HepG2 (cell line): ENCODE data around the gene RTEL1. TPM values are rescaled to one million over a fixed set of nuclear protein-coding genes. Genes with fewer than 3 reads are reported as not detected.
A peak's percentile ranks its signal among the peaks of the same experiment; 100 is the strongest.

Experiments
- ELF1 ChIP-seq: sonication (generic); formaldehyde crosslinking; IDR thresholded peaks from 2 replicates; pipeline ENCODE4 v1.4.0; 2020; ENCODE audit warnings: missing genetic modification reagents
- HDAC2 ChIP-seq: sonication (generic); formaldehyde crosslinking; IDR thresholded peaks from 2 replicates; pipeline ENCODE4 v1.4.0; 2020; ENCODE audit warnings: missing genetic modification reagents
- HMG20A ChIP-seq: IDR thresholded peaks from 2 replicates; pipeline ENCODE4 v1.6.1; 2016; ENCODE audit warnings: borderline replicate concordance
- JUNB ChIP-seq: sonication (generic); formaldehyde crosslinking; IDR thresholded peaks from 2 replicates; pipeline ENCODE4 v1.8.0; 2022; ENCODE audit warnings: missing genetic modification reagents, mild to moderate bottlenecking, borderline replicate concordance
- KLF15 ChIP-seq: sonication (generic); formaldehyde crosslinking; IDR thresholded peaks from 2 replicates; pipeline ENCODE4 v1.8.1; 2023; ENCODE audit warnings: borderline replicate concordance, mild to moderate bottlenecking, inconsistent platforms, missing genetic modification reagents, mixed read lengths
- MIER3 ChIP-seq: IDR thresholded peaks from 2 replicates; pipeline ENCODE4 v1.6.1; 2016; ENCODE audit warnings: missing compliant biosample characterization, borderline replicate concordance
- MZF1 ChIP-seq: sonication (generic); formaldehyde crosslinking; IDR thresholded peaks from 2 replicates; pipeline ENCODE4 v1.8.1; 2023; ENCODE audit warnings: mild to moderate bottlenecking, missing genetic modification reagents, borderline replicate concordance
- PCBP2 ChIP-seq: fragments of 200-400 bp; formaldehyde crosslinking; optimal IDR thresholded peaks from 2 replicates; pipeline ENCODE3; 2018; ENCODE audit warnings: low read length, low read depth; ENCODE audit not compliant: poor library complexity, severe bottlenecking
- PLSCR1 ChIP-seq: sonication (generic); formaldehyde crosslinking; IDR thresholded peaks from 2 replicates; pipeline ENCODE4 v1.5.0; 2020; ENCODE audit warnings: missing genetic modification reagents, mild to moderate bottlenecking, borderline replicate concordance
- POGZ ChIP-seq: sonication (generic); formaldehyde crosslinking; IDR thresholded peaks from 2 replicates; pipeline ENCODE4 v1.4.0; 2020; ENCODE audit warnings: mild to moderate bottlenecking, missing genetic modification reagents
- RBFOX2 ChIP-seq: fragments of 200-400 bp; formaldehyde crosslinking; IDR thresholded peaks from 2 replicates; pipeline ENCODE4 v1.6.1; 2017; ENCODE audit warnings: low read depth, mild to moderate bottlenecking, low read length
- SRY ChIP-seq: sonication (generic); formaldehyde crosslinking; IDR thresholded peaks from 2 replicates; pipeline ENCODE4 v1.8.0; 2022; ENCODE audit warnings: mild to moderate bottlenecking, missing genetic modification reagents
- ZFY ChIP-seq: sonication (generic); formaldehyde crosslinking; IDR thresholded peaks from 2 replicates; pipeline ENCODE4 v1.4.0; 2020; ENCODE audit warnings: missing genetic modification reagents
- ZHX2 ChIP-seq, 2 experiments: sonication (generic) in 1 of 2; formaldehyde crosslinking in 1 of 2; IDR thresholded peaks; 2 replicates each; pipeline versions ENCODE4 v1.6.1 to v1.9.0; 2014 to 2022; ENCODE audit warnings: antibody characterized with exemption in 1 of 2, borderline replicate concordance in 1 of 2, inconsistent platforms in 1 of 2, low read depth in 1 of 2, missing genetic modification reagents in 1 of 2
- ZNF225 ChIP-seq: sonication (generic); formaldehyde crosslinking; IDR thresholded peaks from 2 replicates; pipeline ENCODE4 v1.4.0; 2020; ENCODE audit warnings: mild to moderate bottlenecking, missing genetic modification reagents
- ZNF232 ChIP-seq: sonication (generic); formaldehyde crosslinking; IDR thresholded peaks from 2 replicates; pipeline ENCODE4 v1.4.0; 2020; ENCODE audit warnings: missing genetic modification reagents, borderline replicate concordance
- ZNF678 ChIP-seq: sonication (generic); formaldehyde crosslinking; IDR thresholded peaks from 2 replicates; pipeline ENCODE4 v1.4.0; 2020; ENCODE audit warnings: mild to moderate bottlenecking, missing genetic modification reagents
- polyA plus RNA-seq, 8 experiments: library from polyadenylated mRNA; depleted of rRNA in 3 of 8; stranded (reverse) in 7 of 8; unstranded in 1 of 8; fragments of >200 nt; fragmentation: Illumina TruSeq in 4 of 8; extraction: Trizol in 4 of 8; gene quantifications; 2 replicates each; pipeline versions ENCODE4 v1.2.1 to v1.2.3, GENCODE V29; 2011 to 2016; ENCODE audit warnings: low read depth in 4 of 8, missing spikeins in 1 of 8, mixed read lengths in 1 of 8; ENCODE audit not compliant: insufficient read depth in 1 of 8
- total RNA-seq, 5 experiments: library from RNA; depleted of rRNA; stranded (reverse); fragments of >200 nt; fragmentation: Illumina TruSeq; extraction: Trizol; gene quantifications; 2 replicates each; pipeline ENCODE4 v1.2.3, GENCODE V29; 2016; ENCODE audit warnings: low read depth in 1 of 5
- TF ChIP-seq, protein P1 (sequence below): sonication (generic); formaldehyde crosslinking; IDR thresholded peaks from 2 replicates; pipeline ENCODE4 v1.4.0; 2020; ENCODE audit warnings: mild to moderate bottlenecking, low read depth, missing genetic modification reagents
- TF ChIP-seq, protein P2 (sequence below): IDR thresholded peaks from 2 replicates; pipeline ENCODE4 v1.6.1; 2016; ENCODE audit warnings: missing genetic modification reagents, missing compliant biosample characterization
- TF ChIP-seq, protein P3 (sequence below): IDR thresholded peaks from 2 replicates; pipeline ENCODE4 v1.6.1; 2016

RTEL1 gene
- total and polyA plus RNA-seq, 2 of the 13 experiments (the other 11 are each of a cell fraction or from before 2014, with no cell fraction given) = 21.8 to 36.4 TPM

DNA sequence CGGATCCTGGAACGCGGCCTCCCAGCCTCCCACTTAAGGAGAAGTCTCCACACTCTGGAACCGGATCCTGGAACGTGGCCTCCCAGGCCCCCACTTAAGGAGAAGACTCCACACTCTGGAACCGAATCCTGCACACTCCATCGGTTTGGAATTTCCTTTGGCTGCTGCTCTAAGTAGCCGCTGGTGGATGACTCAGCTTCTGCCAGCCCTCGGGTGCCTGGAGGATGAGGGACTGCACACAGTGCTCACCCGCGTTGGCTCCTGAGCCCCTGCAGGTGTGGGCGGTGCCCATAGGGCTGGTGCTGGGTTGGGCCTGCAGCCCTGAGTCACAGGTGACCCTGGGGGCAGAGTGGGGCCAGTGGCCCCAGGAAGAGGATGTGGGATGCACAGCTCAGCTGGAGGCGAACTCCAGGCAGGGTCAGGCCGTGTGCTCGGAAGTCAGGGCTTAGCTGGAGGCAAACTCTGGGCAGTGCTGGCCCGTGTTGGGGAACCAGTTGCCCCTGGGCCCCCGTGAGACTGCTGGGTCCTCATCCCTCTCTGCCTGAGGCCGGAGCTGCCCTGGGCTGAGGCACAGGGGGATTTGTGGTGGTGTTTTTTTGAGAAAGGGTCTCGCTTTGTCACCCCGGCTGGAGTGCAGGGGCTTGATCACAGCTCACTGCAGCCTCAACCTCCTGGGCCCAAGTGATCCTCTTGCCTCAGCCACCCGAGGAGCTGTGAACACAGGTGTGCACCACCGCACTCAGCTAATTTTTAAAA is 24.4 kb downstream of the RTEL1 start (continued):
- TF ChIP-seq PLSCR1 (CRISPR knock-in tag) = no peak
- TF ChIP-seq, protein P1, sequence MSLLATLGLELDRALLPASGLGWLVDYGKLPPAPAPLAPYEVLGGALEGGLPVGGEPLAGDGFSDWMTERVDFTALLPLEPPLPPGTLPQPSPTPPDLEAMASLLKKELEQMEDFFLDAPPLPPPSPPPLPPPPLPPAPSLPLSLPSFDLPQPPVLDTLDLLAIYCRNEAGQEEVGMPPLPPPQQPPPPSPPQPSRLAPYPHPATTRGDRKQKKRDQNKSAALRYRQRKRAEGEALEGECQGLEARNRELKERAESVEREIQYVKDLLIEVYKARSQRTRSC (CRISPR knock-in tag) = no peak
- TF ChIP-seq MZF1 (CRISPR knock-in tag) = no peak
- TF ChIP-seq POGZ (CRISPR knock-in tag) = no peak
- TF ChIP-seq, protein P2, sequence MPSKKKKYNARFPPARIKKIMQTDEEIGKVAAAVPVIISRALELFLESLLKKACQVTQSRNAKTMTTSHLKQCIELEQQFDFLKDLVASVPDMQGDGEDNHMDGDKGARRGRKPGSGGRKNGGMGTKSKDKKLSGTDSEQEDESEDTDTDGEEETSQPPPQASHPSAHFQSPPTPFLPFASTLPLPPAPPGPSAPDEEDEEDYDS (CRISPR knock-in tag) = no peak
- TF ChIP-seq ZFY (CRISPR knock-in tag) = no peak
- no peak for TF ChIP-seq JUNB (CRISPR knock-in tag)
- no peak for TF ChIP-seq KLF15 (CRISPR knock-in tag)
- TF ChIP-seq ZNF678 (CRISPR knock-in tag) = no peak
- TF ChIP-seq, protein P3, sequence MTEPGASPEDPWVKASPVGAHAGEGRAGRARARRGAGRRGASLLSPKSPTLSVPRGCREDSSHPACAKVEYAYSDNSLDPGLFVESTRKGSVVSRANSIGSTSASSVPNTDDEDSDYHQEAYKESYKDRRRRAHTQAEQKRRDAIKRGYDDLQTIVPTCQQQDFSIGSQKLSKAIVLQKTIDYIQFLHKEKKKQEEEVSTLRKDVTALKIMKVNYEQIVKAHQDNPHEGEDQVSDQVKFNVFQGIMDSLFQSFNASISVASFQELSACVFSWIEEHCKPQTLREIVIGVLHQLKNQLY (CRISPR knock-in tag) = no peak
- no peak for TF ChIP-seq ZHX2 (IDR thresholded peaks at IDR 0.05; ENCODE audit: low read depth)
- TF ChIP-seq ZHX2 (CRISPR knock-in tag; IDR thresholded peaks at IDR 0.05; ENCODE audit: borderline replicate concordance) = no peak
- TF ChIP-seq MIER3 = no peak
- no peak for TF ChIP-seq ZNF225 (CRISPR knock-in tag)
- no peak for TF ChIP-seq PCBP2
- TF ChIP-seq RBFOX2 = 0 out of 2 replicates have a peak, but pooled peaks have one; percentile 20
- no peak for TF ChIP-seq HMG20A (CRISPR knock-in tag)
- no peak for TF ChIP-seq ELF1 (CRISPR knock-in tag)
- TF ChIP-seq SRY (CRISPR knock-in tag) = 0 out of 2 replicates have a peak, but pooled peaks have one; percentile 27
- no peak for TF ChIP-seq HDAC2 (CRISPR knock-in tag)
- no peak for TF ChIP-seq ZNF232 (CRISPR knock-in tag)
